Dedifferentiated amniotic fluid mesenchymal stem cell (primary cell): ENCODE results near the gene ACP4.
"Not testable (repeated sequence)": the region's sequence is repeated elsewhere in the genome, so short reads cannot be mapped to it uniquely, and the experiment has no call there.

Experiments used
- DNase-seq: peaks from one replicate; pipeline ENCODE4 v3.0.0-alpha.2; 2016; ENCODE audit errors: extremely low spot score

ACP4 gene

GRCh38 chr19:50776131-50776530 lies 14.1 kb upstream of the ACP4 start:
- no peak for DNase-seq

DNA sequence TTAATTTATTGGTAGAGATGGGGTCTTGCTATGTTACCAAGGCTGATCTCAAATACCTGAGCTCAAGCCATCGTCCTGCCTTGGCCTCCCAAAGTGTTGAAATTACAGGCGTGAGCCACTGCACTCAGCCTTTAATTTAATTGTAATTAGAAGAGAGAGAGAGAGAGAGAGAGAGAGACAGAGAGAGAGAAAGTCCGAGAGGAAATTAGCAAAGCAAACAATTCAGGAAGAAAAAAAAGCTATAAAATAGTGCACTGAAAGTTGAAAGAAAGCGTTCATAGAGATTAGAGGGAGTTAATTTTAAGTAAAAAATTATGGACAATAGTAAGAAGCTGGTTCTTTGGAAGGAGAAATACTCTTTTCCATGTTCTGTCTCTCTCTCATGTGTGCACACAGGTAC lies 13.0 kb upstream of the ACP4 start:
- DNase-seq = no peak

GRCh38 chr19:50777830-50778303 lies 12.3 kb upstream of the ACP4 start:
- DNase-seq = no peak

GRCh38 chr19:50778906-50779430 lies 11.2 kb upstream of the ACP4 start:
- no peak for DNase-seq

GRCh38 chr19:50779504-50780457 lies 10.4 kb upstream of the ACP4 start:
- DNase-seq = no peak

DNA sequence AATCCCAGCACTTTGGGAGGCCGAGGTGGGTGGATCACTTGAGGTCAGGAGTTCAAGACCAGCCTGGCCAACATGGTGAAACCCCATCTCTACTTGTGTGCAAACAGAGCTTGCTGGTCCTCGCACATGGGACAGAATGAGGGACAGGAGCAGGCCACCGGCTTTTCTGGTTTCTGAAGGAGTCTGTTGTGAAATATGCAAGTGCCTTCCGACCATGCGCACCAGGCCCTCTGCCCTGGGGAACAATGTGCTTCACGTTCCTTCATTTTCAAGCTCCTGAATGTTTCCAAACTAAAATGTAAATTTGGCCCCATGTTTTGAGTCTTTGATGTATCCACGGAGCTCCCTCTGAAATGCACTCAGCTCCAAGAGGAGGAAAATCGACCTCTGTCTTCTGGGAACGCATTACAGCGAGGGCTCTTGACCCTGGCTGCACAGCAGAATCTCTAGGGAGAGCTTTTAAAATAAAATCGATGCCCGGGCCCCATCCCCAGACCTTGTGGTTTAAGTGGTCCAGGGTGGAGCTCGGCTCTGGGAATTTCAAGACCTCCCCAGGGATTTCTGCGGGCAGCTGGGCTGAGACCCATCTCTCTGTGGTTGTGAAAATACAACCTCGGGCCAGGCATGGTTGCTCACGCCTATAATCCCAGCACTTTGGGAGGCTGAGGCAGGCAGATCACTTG lies 9.3 kb upstream of the ACP4 start:
- DNase-seq = no peak

DNA sequence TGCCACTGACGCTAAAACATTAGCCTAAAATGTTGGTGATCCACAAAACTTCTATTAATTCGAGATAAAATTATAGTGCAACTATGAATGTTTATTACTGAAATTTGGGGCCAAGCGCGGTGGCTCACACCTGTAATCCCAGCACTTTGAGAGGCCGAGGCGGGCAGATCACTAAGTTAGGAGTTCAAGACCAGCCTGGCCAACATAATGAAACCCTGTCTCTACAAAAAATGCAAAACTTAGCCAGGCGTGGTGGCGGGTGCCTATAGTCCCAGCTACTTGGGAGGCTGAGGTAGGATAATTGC lies 6.4 kb upstream of the ACP4 start:
- DNase-seq = not testable (repeated sequence)

DNA sequence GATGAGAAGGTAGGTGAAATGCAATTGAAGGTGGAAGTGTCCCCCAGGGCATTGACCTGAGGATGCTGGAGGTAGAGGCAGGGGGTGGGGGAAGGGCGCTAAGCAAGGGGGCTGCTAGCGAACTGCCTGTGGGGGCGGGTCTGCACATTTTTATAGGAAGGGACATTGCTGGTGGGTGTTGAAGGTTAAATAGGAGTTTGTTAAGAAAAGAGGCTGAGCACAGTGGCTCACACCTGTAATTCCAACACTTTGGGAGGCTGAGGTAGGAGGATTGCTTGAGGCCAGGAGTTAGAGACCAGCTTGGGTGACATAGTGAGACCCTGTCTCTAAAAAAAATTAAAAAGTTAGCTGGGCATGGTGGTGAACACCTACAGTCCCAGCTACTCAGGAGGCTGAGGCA lies 5.5 kb upstream of the ACP4 start:
- DNase-seq = no peak

- DNase-seq = no peak
These were observed 4.9 kb upstream of the ACP4 start for GRCh38 chr19:50785329-50785728.

DNA sequence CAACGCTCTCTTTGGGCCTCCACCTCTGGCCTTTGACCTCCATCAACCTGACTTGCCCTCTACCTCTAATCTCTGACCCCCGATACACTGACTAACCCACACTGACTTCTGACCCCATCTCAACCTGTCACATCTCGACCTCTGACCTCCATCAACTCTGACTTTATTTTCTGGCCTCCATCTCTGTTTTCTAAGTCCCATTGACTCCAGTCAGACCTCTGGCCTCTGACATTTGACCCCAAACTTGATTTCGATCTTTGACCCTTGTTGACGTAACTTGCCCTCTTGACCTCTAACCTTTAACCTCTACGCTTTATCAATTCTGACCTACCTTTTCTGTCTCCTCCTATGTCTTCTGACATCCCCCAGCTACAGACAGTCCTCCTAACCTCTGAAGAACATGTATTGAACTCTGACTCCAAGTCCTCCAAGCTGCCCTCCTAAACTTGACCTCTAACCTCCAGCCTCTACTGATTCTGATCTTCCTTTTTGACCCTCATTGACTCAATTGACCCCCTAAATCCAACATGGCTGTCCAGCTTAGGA lies 780 bp downstream of the ACP4 start:
- DNase-seq = no peak

GRCh38 chr19:50791594-50792271 lies 1.5 kb downstream of the ACP4 start:
- DNase-seq = no peak

DNA sequence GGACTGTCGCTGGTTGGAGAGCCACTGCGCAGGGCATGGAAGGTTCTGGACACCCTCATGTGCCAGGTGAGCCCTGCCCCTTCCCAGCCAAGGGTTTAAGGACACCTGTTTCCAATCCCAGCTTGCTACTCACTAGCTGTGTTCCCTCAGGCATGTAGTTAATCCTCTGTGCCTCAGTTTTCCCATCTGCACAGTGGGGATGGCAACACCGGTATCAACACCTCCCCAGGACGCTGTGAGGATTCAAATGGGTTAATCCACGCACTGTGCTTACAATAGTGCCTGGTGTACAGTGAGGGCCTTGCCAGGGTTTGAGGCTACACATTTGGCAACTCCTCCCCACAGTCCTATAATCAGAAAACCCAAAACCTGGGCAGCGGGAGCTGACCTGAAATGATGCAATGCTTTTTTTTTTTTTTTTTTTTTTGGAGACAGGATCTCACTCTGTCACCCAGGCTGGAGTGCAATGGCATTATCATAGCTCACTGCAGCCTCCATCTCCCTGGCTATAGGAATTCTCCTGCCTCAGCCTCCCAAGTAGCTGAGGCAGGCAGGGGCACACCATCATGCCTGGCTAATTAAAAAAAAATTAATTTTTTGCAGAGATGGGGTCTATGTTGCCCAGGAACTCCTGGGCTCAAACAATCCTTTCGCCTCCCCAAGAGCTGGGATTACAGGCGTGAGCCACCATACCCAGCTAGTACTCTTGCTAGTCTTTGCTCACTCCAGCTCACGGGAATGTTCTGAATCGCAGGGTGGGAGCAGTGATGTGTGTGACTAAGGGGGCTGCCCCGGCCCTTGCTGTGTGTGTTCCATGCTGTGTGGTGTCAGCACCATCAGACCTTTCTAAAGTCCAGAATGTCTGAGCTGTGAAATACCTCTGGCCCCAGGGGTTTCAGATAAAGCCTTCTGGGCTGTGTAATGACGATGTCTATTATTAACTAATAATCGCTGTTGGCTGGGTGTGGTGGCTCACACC lies 2.3 kb downstream of the ACP4 start:
- no peak for DNase-seq

DNA sequence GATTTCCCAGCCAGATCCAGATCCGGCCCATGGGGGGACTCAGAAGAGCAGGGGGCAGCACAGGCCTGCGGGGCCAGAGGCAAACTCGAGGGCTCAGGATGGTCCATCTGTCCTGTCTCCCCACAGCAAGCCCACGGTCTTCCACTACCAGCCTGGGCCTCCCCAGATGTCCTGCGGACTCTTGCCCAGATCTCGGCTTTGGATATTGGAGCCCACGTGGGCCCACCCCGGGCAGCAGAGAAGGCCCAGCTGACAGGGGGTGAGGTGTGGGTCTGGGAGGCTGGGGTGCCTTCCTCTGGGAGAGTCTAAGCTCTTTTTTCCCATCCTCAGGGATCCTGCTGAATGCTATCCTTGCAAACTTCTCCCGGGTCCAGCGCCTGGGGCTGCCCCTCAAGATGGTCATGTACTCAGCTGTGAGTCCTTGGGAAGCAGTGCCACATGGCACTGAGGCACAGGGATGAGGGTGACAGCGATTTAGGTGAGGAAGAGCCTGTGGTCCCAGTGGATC lies 3.4 kb downstream of the ACP4 start:
- DNase-seq = no peak

DNA sequence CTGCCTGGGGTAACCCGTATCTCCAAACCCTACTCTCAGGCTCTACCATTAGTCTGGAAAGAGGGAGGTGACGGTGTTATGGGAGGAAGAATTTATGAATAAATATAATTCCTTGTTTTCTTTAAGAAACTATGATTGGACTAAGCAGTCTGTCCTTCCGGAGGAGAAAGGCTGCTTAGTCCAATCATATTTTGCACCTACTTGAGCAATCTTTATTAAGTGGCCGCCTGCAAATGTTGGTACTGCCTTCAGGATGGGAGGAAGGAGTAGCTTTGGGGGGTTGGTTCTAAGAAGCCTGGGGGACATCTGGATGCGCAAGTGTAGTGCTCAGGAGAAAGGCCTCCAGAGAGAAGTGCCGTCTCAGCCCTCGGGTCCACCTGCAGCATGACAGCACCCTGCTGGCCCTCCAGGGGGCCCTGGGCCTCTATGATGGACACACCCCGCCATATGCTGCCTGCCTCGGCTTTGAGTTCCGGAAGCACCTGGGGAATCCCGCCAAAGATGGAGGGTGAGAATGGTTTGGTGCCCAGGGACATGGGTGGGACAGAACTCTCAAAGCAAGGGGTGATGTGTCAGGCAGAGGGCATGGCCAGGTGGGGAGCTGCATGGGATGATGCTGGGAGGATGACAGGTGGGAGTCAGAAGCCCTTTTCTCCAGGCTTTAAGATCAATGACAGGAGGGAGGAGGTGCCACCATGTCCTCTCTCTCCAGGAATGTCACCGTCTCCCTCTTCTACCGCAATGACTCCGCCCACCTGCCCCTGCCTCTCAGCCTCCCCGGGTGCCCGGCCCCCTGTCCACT lies 4.1 kb downstream of the ACP4 start:
- no peak for DNase-seq

GRCh38 chr19:50794876-50795663 lies 4.9 kb downstream of the ACP4 start:
- DNase-seq = no peak

- DNase-seq = no peak
These were observed 5.5 kb downstream of the ACP4 start for GRCh38 chr19:50795664-50796073.

GRCh38 chr19:50796128-50796633 lies 6.0 kb downstream of the ACP4 start:
- no peak for DNase-seq

GRCh38 chr19:50796634-50797428 lies 6.6 kb downstream of the ACP4 start:
- no peak for DNase-seq
